GM23248 (cell line): Measurements from ENCODE around the gene MED12L. TPM values are rescaled to one million over a fixed set of nuclear protein-coding genes. Genes with fewer than 3 reads are reported as not detected.

ENCODE experiments used
- DNase-seq: peaks from one replicate; pipeline ENCODE4 v3.0.0-alpha.2; 2015
- H2AFZ ChIP-seq: fragments of 200-600 bp; sonication (generic); 2 replicates; pipeline ENCODE4 v1.6.1; 2016; ENCODE audit warnings: antibody characterized with exemption
- H3F3A ChIP-seq: fragments of 200-600 bp; sonication (generic); 2 replicates; pipeline ENCODE4 v1.6.1; 2016; ENCODE audit warnings: mild to moderate bottlenecking, antibody characterized with exemption, mixed run types; ENCODE audit not compliant: insufficient read depth
- H3K27ac ChIP-seq: fragments of 200-600 bp; sonication (generic); 2 replicates; pipeline ENCODE4 v1.5.1; 2016; ENCODE audit warnings: mild to moderate bottlenecking
- H3K27me3 ChIP-seq: fragments of 200-600 bp; sonication (generic); replicated peaks from 2 replicates; pipeline ENCODE4 v1.6.1; 2016; ENCODE audit warnings: mild to moderate bottlenecking; ENCODE audit not compliant: insufficient read depth
- H3K36me3 ChIP-seq: fragments of 200-600 bp; sonication (generic); 2 replicates; pipeline ENCODE4 v1.6.1; 2016; ENCODE audit warnings: low read depth, mild to moderate bottlenecking
- H3K4me1 ChIP-seq: fragments of 200-600 bp; sonication (generic); 2 replicates; pipeline ENCODE4 v1.6.1; 2016; ENCODE audit warnings: mild to moderate bottlenecking; ENCODE audit not compliant: insufficient read depth
- H3K4me2 ChIP-seq: fragments of 200-600 bp; sonication (generic); one replicate; pipeline ENCODE4 v1.6.1; 2016; ENCODE audit warnings: mild to moderate bottlenecking; ENCODE audit not compliant: unreplicated experiment
- H3K4me3 ChIP-seq: fragments of 200-600 bp; sonication (generic); 2 replicates; pipeline ENCODE4 v1.5.1; 2016; ENCODE audit warnings: mild to moderate bottlenecking
- H3K79me2 ChIP-seq: fragments of 200-600 bp; sonication (generic); 2 replicates; pipeline ENCODE4 v1.6.1; 2016; ENCODE audit warnings: mild to moderate bottlenecking; ENCODE audit not compliant: insufficient read depth
- H3K9ac ChIP-seq: fragments of 200-600 bp; sonication (generic); 2 replicates; pipeline ENCODE4 v1.6.1; 2016; ENCODE audit warnings: mild to moderate bottlenecking
- H3K9me2 ChIP-seq: fragments of 200-600 bp; sonication (generic); 2 replicates; pipeline ENCODE4 v1.6.1; 2016; ENCODE audit warnings: mixed run types, mild to moderate bottlenecking, moderate library complexity; ENCODE audit not compliant: insufficient read depth
- H3K9me3 ChIP-seq: fragments of 200-600 bp; sonication (generic); one replicate; pipeline ENCODE4 v1.6.1; 2017; ENCODE audit warnings: low read depth
- H4K20me1 ChIP-seq: fragments of 200-600 bp; sonication (generic); 2 replicates; pipeline ENCODE4 v1.6.0; 2016; ENCODE audit not compliant: insufficient read depth
- EZH2 ChIP-seq: fragments of 200-600 bp; sonication (generic); IDR thresholded peaks from 2 replicates; pipeline ENCODE4 v1.6.1; 2018; ENCODE audit warnings: antibody characterized with exemption, mild to moderate bottlenecking; ENCODE audit not compliant: insufficient read depth, poor library complexity, severe bottlenecking
- EZH2phosphoT487 ChIP-seq: fragments of 200-600 bp; sonication (generic); IDR thresholded peaks from 2 replicates; pipeline ENCODE4 v1.6.1; 2018; ENCODE audit warnings: antibody characterized with exemption, moderate library complexity, mild to moderate bottlenecking, low read depth; ENCODE audit not compliant: insufficient read depth
- WGBS, 2 experiments: methylation state at CpG; one replicate each; pipeline ENCODE4 v1.1.6; 2015 to 2017; ENCODE audit warnings: low lambda C conversion rate in 2 of 2, low coverage in 1 of 2; ENCODE audit errors: missing lambda C conversion rate in 2 of 2; 5-methylcytosine and 5-hydroxymethylcytosine counted together
- in situ Hi-C: fragments of 300-500 bp; cut with MboI; formaldehyde crosslinking; loops from 2 replicates; pipeline ENCODE4 v1.15.0; 2020
- polyA plus RNA-seq: library from polyadenylated mRNA; unstranded; fragments of >200 nt; fragmentation: Nextera tagmentation; extraction: Ambion mirVana; gene quantifications from 2 replicates; pipeline ENCODE4 v1.2.1, GENCODE V29; 2016
- total RNA-seq: library from RNA; depleted of rRNA; stranded (reverse); fragments of >200 nt; shearing (Covaris generic); gene quantifications from 2 replicates; pipeline ENCODE4 v1.2.3, GENCODE V29; 2014

MED12L gene
- total and polyA plus RNA-seq, 2 experiments from 2014 or later = 0.13 to 0.32 TPM

GRCh38 chr3:151315136-151315535 is 229.7 kb downstream of the MED12L start:
- H3K27ac ChIP-seq = no peak overlapping the region
- no peak overlapping the region for H3K4me3 ChIP-seq
- no peak overlapping the region for H3K4me2 ChIP-seq
- peaks cover 38% of the 10 kb centered on the region for H3K4me1 ChIP-seq
- H3K9me2 ChIP-seq = no peaks in the 10 kb centered on the region
- DNase-seq = peak; percentile 34
- H3F3A ChIP-seq = peaks cover 43% of the 10 kb centered on the region
- H2AFZ ChIP-seq = no peak overlapping the region
- no peaks in the 10 kb centered on the region for H3K9me3 ChIP-seq
- no peaks in the 10 kb centered on the region for H3K36me3 ChIP-seq
- no peak for TF ChIP-seq EZH2
- no peak for TF ChIP-seq EZH2phosphoT487
- no peaks in the 10 kb centered on the region for H3K27me3 ChIP-seq
- H4K20me1 ChIP-seq = no peaks in the 10 kb centered on the region
- H3K79me2 ChIP-seq = no peaks in the 10 kb centered on the region
- 78 to 80% methylated on average over 2 of the region's 2 CpGs for WGBS, 2 experiments
- in situ Hi-C loops = no loop called here
- H3K9ac ChIP-seq = no peak overlapping the region

- DNase-seq = no peak
- no peak overlapping the region for H2AFZ ChIP-seq
- no peaks in the 10 kb centered on the region for H4K20me1 ChIP-seq
- WGBS, 2 experiments = 42% methylated on average over 2 of the region's 2 CpGs
- no peak overlapping the region for H3K4me2 ChIP-seq
- H3K9ac ChIP-seq = no peak overlapping the region
- no peaks in the 10 kb centered on the region for H3K27me3 ChIP-seq
- no peaks in the 10 kb centered on the region for H3K9me2 ChIP-seq
- peaks cover 44% of the 10 kb centered on the region for H3K4me1 ChIP-seq
- H3K9me3 ChIP-seq = no peaks in the 10 kb centered on the region
- H3K27ac ChIP-seq = no peak overlapping the region
- no peaks in the 10 kb centered on the region for H3K79me2 ChIP-seq
- TF ChIP-seq EZH2 (no peak), EZH2phosphoT487 (no peak)
- in situ Hi-C loops = no loop called here
- H3K4me3 ChIP-seq = no peak overlapping the region
- H3F3A ChIP-seq = peaks cover 46% of the 10 kb centered on the region
- no peaks in the 10 kb centered on the region for H3K36me3 ChIP-seq
Measured at GRCh38 chr3:151315846-151316245, 230.4 kb downstream of the MED12L start.

- H2AFZ ChIP-seq = no peak within 1 kb of the TSS
- no peaks in the 10 kb centered on the region for H4K20me1 ChIP-seq
- H3K36me3 ChIP-seq = no peaks in the 10 kb centered on the region
- H3K9me3 ChIP-seq = no peaks in the 10 kb centered on the region
- in situ Hi-C loops = no loop called here
- no peak within 1 kb of the TSS for H3K9ac ChIP-seq
- 76% methylated on average over 7 of the region's 7 CpGs for WGBS, 2 experiments
- TF ChIP-seq EZH2phosphoT487 = no peak
- TF ChIP-seq EZH2 = no peak
- no peaks in the 10 kb centered on the region for H3K79me2 ChIP-seq
- H3K9me2 ChIP-seq = no peaks in the 10 kb centered on the region
- H3K4me2 ChIP-seq = no peak within 1 kb of the TSS
- H3K4me1 ChIP-seq = peaks cover 44% of the 10 kb centered on the region
- peaks cover 46% of the 10 kb centered on the region for H3F3A ChIP-seq
- DNase-seq = peak; percentile 34
- no peak within 1 kb of the TSS for H3K4me3 ChIP-seq
- H3K27ac ChIP-seq = no peak within 1 kb of the TSS
- no peaks in the 10 kb centered on the region for H3K27me3 ChIP-seq
Measured at GRCh38 chr3:151316267-151316991, 231.0 kb downstream of the MED12L start, which contains the start of gene GPR87. TSS of gene GPR87 (minus strand) at chr3:151316820. CDS start at chr3:151300100, 16,720 bp downstream.

GRCh38 chr3:151318313-151318712 is 232.8 kb downstream of the MED12L start:
- in situ Hi-C loops = no loop called here
- Histone ChIP-seq H4K20me1 (no peaks in the 10 kb centered on the region), H3K79me2 (no peaks in the 10 kb centered on the region), H2AFZ (no peak overlapping the region), H3K27ac (no peak overlapping the region), H3K9me3 (no peaks in the 10 kb centered on the region), H3K9ac (no peak overlapping the region), H3F3A (peaks cover 46% of the 10 kb centered on the region), H3K4me3 (0 out of 2 replicates have a peak overlapping the region, but pooled peaks have one; percentile 6), H3K27me3 (no peaks in the 10 kb centered on the region), H3K9me2 (no peaks in the 10 kb centered on the region), H3K36me3 (no peaks in the 10 kb centered on the region), H3K4me2 (peak overlapping the region; percentile 26), H3K4me1 (peaks cover 44% of the 10 kb centered on the region)
- TF ChIP-seq EZH2phosphoT487 (no peak), EZH2 (no peak)
- DNase-seq = peak; percentile 24
